GM21825 (cell line): ENCODE data around the gene BOLA1.
"Not testable (repeated sequence)": the region's sequence is repeated elsewhere in the genome, so short reads cannot be mapped to it uniquely, and the experiment has no call there.

Experiments used
- ATAC-seq: cut with Tn5 transposase; IDR thresholded peaks from one replicate; pipeline ENCODE4 v1.9.1; 2021; ENCODE audit warnings: mild to moderate bottlenecking, moderate library complexity; ENCODE audit not compliant: unreplicated experiment

Gene BOLA1

DNA sequence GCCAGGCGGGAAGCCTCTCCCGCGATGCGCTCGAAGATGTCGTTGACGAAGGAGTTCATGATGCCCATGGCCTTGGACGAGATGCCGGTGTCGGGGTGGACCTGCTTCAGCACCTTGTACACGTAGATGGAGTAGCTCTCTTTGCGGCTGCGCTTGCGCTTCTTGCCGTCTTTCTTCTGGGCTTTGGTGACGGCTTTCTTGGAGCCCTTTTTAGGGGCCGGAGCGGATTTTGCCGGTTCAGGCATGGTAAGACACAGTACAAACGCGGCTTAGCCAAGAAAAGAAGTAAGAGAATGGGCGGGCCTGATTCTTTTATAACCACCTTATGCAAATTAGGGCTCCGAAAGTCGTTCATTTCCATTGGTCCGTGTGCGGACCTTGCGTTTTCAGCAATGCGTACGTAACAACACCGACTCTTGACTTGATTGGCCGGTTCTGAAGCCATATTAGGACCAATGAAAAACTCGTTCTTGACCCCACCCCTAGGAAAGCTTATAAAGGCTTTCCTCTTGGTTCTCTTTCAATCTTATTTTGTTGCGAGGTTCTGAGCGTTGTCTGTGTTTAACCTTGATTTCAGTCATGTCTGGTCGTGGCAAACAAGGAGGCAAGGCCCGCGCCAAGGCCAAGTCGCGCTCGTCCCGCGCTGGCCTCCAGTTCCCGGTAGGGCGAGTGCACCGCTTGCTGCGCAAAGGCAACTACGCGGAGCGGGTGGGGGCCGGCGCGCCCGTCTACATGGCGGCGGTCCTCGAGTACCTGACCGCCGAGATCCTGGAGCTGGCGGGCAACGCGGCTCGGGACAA lies 12.8 kb upstream of the BOLA1 start:
- ATAC-seq, result peak; percentile 55

DNA sequence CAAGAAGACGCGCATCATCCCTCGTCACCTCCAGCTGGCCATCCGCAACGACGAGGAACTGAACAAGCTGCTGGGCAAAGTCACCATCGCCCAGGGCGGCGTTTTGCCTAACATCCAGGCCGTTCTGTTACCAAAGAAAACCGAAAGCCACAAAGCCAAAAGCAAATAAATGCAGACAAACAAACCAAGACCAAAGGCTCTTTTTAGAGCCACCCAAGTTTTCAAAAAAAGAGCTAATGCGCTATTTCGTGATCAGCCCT lies 12.2 kb upstream of the BOLA1 start:
- not testable (repeated sequence) for ATAC-seq

DNA sequence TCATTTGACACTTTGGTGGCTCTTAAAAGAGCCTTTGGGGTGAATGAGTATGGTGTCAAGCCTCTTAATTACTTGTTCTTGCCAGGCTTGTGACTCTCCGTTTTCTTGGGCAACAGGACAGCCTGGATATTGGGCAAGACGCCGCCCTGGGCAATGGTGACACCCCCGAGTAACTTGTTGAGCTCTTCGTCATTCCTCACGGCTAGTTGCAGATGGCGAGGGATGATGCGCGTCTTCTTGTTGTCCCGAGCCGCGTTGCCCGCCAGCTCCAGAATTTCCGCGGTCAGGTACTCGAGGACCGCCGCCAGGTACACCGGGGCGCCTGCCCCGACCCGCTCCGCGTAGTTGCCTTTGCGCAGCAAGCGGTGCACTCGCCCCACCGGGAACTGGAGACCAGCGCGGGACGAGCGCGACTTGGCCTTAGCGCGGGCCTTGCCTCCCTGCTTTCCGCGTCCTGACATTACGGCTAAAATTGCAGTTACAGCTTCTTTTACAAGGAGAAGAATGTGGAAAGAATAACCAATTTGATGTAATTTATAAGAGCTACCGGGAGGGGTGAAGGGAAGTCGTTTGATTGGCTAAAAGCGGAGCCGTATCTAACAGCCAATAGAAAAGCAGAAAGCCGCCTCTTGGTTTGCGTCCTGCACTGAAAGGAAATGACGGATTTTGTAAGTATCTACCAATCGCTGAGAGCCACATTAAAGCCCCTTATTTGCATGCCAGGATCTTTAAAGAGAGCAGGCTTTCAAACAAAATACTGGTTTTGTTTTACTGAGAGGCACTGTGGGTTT lies 11.7 kb upstream of the BOLA1 start:
- peak; percentile 47 for ATAC-seq

DNA sequence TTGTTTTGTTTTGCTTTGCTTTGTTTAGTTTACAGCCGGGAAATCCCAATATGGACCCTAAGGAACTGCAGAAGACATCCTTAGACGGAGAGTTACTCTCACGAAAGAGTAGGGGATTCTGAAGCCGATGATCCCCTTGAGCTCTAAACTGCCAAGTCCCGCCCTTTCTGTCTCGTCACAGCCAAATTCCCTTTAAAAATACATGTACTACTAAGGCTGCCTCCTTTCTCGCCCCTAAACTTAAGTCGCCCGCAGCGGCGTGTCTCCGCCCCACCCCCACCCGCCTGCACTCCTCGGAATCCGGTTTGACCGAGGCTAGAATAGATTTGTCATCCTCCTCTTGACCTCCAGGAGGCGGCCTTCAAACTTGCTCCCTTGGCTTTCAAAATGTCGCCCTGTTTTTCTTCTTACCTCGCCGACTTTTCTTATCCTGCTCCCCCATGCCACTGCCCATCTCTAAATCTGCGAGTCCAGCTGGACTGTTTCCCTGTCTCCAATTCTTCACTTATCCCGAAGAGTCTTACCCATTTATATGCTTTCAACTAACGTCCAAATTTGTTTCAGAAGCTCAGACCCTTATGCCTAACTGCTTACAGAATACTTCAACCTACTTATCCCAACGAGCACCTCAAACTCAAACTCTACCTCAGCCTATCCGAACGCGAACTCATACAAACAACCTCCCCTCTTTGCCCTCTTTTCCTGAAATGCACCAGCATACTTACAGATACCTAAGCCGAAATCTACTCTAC lies 10.9 kb upstream of the BOLA1 start:
- peak; percentile 28 for ATAC-seq

DNA sequence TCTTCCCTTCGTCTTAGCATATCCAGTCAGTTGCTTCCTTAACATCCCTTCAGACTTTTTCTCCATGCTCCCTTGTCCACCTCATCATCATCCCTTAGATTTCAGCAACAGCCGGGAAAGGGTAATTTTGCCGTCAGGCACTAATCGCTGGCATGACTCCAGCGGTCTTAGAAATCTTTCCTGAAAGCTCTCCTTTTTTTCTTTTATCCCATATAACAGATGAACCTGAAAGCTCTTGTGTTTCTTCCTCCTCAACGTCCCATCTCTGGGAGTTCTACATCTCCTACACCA lies 10.4 kb upstream of the BOLA1 start:
- no peak for ATAC-seq

DNA sequence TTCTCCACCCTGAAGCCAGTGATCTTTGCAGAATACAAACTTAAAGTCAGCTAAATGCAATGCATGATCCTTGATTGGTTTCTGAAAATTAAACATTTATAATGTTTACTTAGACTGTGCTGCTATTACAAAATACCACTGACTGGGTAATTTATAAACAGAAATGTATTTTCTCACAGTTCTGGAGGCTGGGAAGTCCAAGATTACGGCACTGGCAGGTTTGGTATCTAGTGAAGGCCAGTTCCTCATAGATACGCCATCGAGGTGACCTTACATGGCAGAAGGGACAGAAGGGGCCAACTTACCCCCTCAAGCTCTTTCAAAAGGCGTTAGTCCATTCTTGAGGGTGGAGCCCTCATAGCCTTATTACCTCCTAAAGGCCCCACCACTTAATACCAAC lies 2.8 kb upstream of the BOLA1 start:
- ATAC-seq, result no peak

DNA sequence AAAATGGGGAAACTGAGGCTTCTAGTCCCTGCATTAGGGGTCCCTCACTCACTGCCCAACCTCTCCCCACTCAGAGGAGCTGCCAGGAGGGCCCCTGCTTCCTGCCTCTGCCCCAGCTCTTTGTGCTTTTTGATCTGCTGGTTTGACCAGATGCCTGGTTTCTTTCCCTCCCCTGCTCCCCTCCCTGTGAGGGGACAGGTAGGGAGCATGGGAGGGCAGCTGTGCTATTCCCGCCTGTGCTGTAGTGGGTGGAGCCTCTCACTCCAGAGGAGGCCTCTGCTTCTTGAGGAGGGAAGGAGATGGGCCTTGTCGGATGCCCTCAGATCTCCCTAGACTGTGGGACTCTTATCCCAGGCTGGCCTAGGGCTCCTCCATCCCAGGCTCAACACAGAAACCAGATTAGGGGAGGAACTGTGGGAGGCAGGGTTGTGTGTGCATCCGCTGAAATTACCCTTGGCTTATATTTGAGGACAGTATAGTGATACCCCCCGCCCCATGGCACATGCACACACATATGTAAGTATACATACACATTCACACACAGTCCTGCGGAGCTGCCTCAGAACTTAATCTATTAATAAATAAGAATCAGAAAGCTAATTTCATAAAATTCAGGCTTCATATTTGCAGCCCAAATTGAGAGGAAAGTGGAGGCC lies 4.6 kb downstream of the BOLA1 start:
- no peak for ATAC-seq

DNA sequence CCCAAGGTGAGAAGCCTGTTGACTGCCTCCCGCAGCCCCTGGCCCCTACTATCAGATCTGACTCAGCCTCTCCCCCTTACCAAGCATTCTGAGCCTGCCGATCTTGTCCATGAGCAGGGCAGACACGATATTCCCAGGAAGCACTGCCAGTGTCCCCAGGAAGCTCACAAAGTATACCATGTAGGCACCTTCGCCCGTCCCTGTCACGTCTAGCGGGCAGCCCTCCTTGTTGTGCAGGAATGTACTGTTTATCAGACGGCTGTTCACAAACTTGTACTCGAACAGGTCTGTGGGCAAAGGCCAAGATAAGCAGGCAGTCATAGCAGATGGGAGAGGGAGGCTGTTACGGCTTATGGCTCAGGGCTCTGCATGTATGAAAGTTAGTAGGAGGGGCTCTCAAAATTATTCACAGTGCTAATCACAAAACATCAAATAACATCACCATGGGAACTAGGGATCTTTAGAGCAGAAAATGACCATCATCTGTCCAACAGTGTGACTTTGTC lies 7.3 kb downstream of the BOLA1 start:
- ATAC-seq, result no peak

DNA sequence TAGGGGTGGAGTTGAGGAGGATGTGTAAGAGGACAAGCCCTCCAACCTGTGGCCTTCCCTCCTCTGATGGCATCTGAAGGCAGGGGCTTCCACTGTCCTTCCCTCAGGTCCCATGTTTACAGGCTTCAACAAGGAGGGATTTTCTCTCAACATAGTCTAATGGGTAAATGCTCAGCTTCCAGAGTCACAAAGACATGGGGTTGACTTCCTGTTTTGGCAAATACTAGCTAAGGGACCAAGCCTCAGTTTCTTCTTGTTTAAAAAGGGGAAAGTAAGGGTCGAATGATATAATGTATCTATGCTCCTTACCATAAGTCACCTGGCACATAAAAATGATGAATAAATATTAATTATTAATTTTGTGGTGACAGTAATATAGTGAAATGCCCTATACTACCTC lies 15.2 kb downstream of the BOLA1 start:
- no peak for ATAC-seq

DNA sequence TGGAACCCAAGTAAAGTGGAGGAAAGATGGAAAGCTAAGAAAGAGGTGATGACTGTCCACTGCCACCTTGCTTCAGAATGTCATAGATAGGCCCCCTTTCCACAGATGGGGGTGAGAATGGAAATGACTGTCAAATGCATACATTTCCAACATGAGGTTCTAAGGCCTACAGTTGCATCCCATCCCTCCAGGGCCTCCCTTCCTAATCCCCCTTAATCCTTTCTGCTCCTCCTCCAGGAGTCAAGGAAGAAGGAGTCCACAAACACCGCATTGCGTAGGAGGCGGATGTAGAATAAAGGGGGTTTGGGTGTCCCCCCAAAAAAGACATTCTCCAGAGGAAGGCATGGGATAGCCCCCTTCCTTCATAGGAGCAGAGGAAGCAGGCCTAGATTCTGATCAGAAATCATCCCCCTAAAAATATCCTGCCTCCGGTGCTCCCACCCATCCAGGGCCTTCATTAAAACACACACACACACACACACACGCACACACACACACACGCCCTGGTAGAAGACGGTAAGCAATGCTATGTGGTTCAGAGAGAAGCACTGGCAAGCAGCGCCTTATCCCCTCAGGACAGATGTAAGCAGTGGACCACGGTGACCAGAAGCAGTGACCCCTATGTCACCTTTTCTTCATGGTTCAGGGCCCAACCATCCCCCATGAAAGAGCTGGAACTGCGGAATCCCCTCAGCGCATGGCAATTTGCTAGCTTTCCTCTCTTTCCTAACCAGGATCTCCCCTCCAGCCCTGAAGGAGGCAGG lies 16.2 kb downstream of the BOLA1 start:
- ATAC-seq, result no peak

DNA sequence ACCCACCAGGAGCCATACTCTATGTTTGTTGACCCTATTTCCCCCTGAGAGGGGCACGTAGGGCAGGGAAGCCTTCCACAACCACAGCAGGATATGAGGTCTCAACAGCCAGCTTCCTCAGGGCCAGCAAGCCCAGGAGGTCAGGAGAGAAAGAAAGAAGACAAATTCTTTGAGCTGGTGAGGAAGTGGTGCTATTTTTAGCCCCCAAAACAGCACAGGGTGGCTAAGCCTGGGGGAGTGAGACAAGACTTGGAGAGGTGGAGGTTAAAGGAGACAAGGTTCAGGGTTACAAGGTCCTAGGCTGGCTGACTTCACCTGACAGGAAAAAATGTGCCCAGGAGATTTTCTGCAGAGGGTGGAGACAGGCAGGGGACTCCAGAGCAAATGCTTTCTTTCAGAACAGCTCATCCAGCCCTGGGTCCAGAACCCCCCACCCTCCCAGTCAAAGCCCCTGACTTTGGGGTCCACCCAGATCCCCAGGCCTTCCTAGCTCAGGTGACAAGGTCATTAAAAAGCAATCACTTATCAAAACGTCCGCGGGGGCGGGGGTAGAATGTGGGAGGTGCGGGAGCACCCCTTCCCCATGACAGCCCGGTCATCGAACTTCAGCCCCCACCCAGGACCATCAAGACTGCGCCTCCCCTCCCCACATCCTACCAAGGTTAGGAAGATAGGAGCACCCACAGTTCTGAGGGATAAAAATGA lies 17.0 kb downstream of the BOLA1 start:
- no peak for ATAC-seq

DNA sequence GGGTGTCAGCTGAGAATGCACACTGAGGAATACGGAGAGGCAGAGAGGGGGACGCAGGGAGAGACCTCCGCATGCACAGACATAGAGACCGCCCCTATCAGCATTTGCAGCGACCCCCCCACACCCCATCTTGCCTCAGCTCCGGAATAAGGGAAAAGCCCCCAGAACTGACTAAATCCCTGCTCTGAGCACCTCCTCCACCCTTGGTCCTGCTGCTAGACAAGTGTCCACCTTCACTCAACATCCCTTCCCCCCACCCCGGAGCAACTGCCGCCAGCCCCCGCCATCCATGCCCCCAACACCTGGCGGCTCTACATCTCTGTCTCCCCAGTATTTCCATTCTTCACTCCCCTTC lies 17.5 kb downstream of the BOLA1 start:
- no peak for ATAC-seq

DNA sequence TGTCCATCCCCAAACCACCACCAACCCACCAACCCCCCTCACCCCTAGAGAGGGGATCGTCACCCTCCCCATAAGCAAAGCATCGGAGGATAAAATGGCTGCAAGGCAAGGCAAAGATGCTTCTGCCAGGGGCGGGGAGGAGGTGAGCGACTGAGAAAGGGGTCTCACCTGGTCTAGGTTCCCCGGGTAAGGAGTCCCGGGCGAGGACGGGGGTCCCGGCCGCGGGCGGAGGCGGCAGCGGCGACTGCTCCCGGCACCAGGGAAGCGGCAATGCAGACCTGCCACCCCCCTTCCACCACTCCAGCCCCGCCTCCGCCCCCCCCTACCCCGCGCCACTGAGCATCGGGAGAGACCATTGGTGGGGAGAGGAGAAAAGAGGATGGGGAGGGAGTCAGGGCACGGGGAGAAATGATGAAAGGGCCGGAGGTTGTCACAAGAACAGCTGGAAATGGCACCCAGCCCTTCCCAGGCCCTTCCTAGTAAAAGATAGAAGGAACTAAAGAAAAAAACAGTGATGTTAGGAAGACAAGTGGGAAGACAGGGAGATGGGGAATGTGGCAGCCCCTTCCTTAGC lies 18.3 kb downstream of the BOLA1 start, which contains the start of gene SV2A:
TSS of gene SV2A (minus strand) at position 274 of the 574 bp plus-strand sequence. CDS start 4,004 bp downstream, outside the sequence.
- no peak for ATAC-seq

DNA sequence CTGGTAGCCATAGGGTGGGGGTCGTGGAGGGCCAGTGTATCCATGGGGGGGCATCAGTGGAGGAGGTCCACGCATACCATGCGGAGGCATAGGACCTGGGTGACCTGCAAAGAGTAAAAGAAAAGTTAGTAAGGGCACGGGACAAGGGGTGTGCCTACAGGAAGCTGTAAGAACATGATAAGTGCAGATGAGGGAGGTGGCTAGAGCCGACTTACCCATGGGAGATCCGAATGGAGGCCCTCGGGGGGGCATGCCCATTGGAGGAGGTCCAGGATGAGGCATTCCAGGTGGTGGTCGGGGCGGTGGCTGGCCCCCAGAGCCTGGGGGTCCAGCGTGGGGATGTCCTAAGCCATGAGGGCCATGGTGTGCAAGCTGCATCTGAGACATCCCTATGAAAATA lies 24.3 kb downstream of the BOLA1 start:
- ATAC-seq, result no peak

DNA sequence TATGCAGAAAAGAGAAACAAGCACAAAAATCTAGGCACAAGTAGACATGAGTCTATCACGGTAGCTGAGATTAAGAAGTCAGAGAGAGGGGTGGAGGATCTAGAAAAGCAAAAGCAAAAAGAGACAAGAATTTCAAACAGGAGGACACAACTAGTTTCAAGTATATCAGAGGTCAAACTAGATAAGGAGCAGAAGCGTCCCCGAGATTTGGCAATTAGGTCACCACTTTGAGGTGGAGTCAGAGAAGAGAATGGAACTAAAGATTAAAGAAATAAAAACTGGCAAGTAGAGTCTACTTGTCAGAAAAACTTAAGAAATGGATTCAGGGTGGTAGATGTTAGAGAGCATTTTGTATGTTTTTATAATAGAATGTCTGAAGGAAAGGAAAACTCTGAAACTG lies 26.0 kb downstream of the BOLA1 start:
- ATAC-seq, result no peak

DNA sequence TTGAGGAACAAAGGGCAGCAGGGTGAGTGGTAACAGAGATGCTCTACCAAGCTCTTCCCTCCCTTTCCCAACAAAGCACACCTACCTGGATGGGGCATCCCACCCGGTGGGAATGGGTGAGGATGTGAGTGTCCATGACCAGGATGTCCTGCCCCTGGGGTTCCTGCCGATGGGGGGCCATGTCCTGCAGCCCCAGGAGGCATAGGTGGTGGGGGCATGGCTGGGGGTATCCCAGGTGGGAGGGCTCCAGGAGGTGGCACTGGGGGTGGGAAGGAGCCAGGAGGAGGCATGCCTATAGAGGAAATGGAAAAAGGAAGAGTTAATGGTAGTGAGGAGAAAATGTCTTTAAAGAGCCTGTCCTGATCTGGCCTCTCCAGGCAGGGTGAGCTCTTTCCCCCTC lies 26.4 kb downstream of the BOLA1 start:
- ATAC-seq, result no peak

DNA sequence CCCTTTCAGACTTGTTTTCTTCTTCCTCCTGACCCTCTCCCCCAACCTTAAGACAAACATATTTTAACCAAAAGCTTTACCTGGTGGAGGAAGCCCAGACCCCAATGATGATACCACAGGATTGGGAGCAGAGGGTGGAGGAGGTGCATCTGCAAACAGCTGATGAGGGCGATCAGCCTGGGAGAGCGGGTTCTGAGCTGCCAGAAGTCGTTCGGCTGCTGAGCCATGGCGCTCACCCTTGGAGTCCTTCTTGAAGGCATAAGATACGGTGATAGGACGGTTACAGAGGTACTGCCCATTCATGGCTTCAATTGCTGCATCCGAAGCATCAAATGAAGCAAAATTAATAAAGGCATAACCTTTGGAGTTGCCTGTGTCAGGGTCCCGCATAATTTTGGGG lies 26.9 kb downstream of the BOLA1 start:
- no peak for ATAC-seq

DNA sequence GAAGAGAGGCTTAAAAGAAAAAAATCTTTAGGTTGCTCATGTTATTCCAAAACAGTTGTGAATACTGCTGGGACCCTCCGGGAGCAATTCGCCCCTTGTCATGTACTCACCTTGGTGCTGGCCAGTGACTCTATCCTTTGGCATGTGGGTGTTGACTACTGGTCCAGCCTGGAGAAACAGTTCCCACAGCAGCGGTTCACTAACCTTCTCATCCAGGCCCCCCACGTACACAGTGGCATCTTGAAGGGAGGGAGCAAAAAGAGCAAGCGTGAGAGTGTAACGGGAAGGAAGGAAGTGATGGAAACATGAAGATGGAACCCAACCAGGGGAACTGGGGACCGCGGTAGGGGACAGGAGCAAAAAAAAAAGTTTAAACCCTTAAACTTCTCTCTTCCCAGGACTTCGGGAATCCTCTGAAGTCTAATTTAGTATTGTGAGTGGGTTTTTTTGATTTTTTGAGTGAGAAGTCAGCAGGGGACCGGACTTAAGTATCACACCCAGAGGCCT lies 27.7 kb downstream of the BOLA1 start:
- no peak for ATAC-seq
